Mammary epithelial cell (primary cell): Measurements from ENCODE around the gene H6PD.

Experiments used
- CTCF ChIP-seq, 2 donors: IDR thresholded peaks in 1 of 2; conservative IDR thresholded peaks in 1 of 2; 2 replicates each; pipeline ENCODE4 v1.5.1; 2011 to 2012; ENCODE audit warnings: inconsistent platforms in 2 of 2, low read length in 2 of 2, mild to moderate bottlenecking in 2 of 2, control low read depth in 1 of 2, low read depth in 1 of 2; ENCODE audit not compliant: insufficient read depth in 1 of 2; ENCODE audit errors: extremely low read depth in 1 of 2
- EZH2 ChIP-seq: IDR thresholded peaks from 2 replicates; pipeline ENCODE4 v1.6.1; 2012; ENCODE audit warnings: low read length, inconsistent platforms, borderline replicate concordance

DNA sequence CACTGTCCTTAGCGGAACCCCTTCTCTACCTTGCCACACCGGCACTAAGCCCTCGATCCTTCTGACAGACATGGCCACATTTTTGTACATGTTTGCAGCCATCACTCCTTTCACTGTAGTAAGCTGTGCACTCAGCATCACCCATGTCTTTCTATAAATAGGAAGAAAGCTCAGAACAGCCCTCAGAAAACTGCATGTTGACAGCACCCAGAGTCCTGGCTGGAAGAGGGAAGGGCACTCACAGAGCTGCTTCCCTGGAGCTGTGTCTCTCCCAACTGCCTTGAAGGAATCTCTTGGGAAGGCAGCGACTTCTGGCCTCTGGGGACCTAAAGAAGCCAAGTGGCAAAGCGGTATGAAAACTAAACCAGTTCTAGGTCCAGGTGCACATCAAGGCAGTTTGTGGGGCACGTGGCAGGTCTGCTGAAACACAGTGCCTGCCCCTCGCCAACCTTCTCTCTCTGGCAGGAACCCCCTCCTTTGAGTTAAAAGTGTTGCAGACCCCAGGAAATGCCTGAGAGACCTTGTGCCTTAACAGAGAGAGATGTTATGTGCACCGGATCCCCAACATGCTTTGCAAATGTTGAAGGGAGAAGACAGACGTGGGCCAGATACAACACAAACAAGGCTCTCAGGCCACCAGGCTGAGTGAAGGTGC lies 41.9 kb upstream of the H6PD start:
- TF ChIP-seq CTCF (conservative IDR thresholded peaks at IDR 0.05 in 1 of 2, IDR thresholded peaks at IDR 0.05 in 1 of 2; ENCODE audit: extremely low read depth in 1 of 2, insufficient read depth in 1 of 2, low read depth in 1 of 2, low read length in 2 of 2) (no peak), EZH2 (no peak)
